OCI-LY3 (cell line): ENCODE results near the gene EIF4G1.

ENCODE experiments used
- EZH2phosphoT487 ChIP-seq: fragments of 200-600 bp; shearing (Covaris generic); IDR thresholded peaks from 2 replicates; pipeline ENCODE4 v1.6.1; 2018; ENCODE audit warnings: antibody characterized with exemption, mixed run types, low read depth
- TF ChIP-seq, protein P1 (sequence below): fragments of 200-600, 300-600 bp; sonication (generic); IDR thresholded peaks from 2 replicates; pipeline ENCODE4 v1.5.1; 2014; ENCODE audit warnings: antibody characterized with exemption, low read length, low read depth

GRCh38 chr3:184325269-184325668 lies 10.9 kb downstream of the EIF4G1 start:
- TF ChIP-seq, protein P1, sequence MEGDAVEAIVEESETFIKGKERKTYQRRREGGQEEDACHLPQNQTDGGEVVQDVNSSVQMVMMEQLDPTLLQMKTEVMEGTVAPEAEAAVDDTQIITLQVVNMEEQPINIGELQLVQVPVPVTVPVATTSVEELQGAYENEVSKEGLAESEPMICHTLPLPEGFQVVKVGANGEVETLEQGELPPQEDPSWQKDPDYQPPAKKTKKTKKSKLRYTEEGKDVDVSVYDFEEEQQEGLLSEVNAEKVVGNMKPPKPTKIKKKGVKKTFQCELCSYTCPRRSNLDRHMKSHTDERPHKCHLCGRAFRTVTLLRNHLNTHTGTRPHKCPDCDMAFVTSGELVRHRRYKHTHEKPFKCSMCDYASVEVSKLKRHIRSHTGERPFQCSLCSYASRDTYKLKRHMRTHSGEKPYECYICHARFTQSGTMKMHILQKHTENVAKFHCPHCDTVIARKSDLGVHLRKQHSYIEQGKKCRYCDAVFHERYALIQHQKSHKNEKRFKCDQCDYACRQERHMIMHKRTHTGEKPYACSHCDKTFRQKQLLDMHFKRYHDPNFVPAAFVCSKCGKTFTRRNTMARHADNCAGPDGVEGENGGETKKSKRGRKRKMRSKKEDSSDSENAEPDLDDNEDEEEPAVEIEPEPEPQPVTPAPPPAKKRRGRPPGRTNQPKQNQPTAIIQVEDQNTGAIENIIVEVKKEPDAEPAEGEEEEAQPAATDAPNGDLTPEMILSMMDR = no peak
- no peak for TF ChIP-seq EZH2phosphoT487
